PC-9 (cell line): ENCODE measurements around the gene FAF1. TPM values are rescaled to one million over a fixed set of nuclear protein-coding genes. Genes with fewer than 3 reads are reported as not detected.

Source experiments
- BruUV-seq: library from RNA; stranded (reverse); fragments of 400-500 nt; replicated peaks from 2 replicates; lab custom pipeline; 2021; lab: Mats Ljungman, UMichigan
- CTCF ChIA-PET: fragments of 300-600 bp; sonication (Branson Sonifier 250); formaldehyde crosslinking; loops from one replicate; lab custom pipeline; 2022; ENCODE audit warnings: antibody characterized with exemption; lab: Charles Lee
- POLR2A ChIA-PET: fragments of 300-600 bp; sonication (Branson Sonifier 250); formaldehyde crosslinking; loops from one replicate; lab custom pipeline; 2022; ENCODE audit warnings: antibody characterized with exemption; ENCODE audit not compliant: unreplicated experiment; lab: Charles Lee
- DNase-seq, 2 experiments: peaks; one replicate each; pipeline versions ENCODE4 v3.0.0 to v3.0.0-alpha.2; 2015 to 2022; ENCODE audit warnings: mixed read lengths in 1 of 2
- H2AFZ ChIP-seq: fragments of 200-600 bp; sonication (generic); 2 replicates; pipeline ENCODE4 v1.8.1; 2017; ENCODE audit warnings: antibody characterized with exemption
- H3F3A ChIP-seq: fragments of 200-600 bp; sonication (generic); 2 replicates; pipeline ENCODE4 v1.8.1; 2017; ENCODE audit warnings: antibody characterized with exemption, mild to moderate bottlenecking, low read depth; ENCODE audit not compliant: insufficient read depth
- H3K27ac ChIP-seq: fragments of 200-600 bp; sonication (generic); 2 replicates; pipeline ENCODE4 v1.6.1; 2016; ENCODE audit warnings: mixed run types
- H3K27me3 ChIP-seq: fragments of 200-600 bp; sonication (generic); 2 replicates; pipeline ENCODE4 v1.6.1; 2016; ENCODE audit warnings: low read depth, mixed run types; ENCODE audit not compliant: insufficient read depth
- H3K36me3 ChIP-seq: fragments of 200-600 bp; sonication (generic); 2 replicates; pipeline ENCODE4 v1.6.1; 2016; ENCODE audit warnings: low read depth, mixed run types
- H3K4me1 ChIP-seq: fragments of 200-600 bp; sonication (generic); replicated peaks from 2 replicates; pipeline ENCODE4 v1.6.1; 2016; ENCODE audit warnings: mixed run types; ENCODE audit not compliant: insufficient read depth
- H3K4me2 ChIP-seq: fragments of 200-600 bp; sonication (generic); 2 replicates; pipeline ENCODE4 v1.6.1; 2017; ENCODE audit warnings: mixed run types
- H3K4me3 ChIP-seq: fragments of 200-600 bp; sonication (generic); 2 replicates; pipeline ENCODE4 v1.6.1; 2016; ENCODE audit warnings: mixed run types
- H3K79me2 ChIP-seq: fragments of 200-600 bp; sonication (generic); 2 replicates; pipeline ENCODE4 v1.6.1; 2017; ENCODE audit warnings: low read depth, mixed run types
- H3K9me2 ChIP-seq: fragments of 200-600 bp; sonication (generic); 2 replicates; pipeline ENCODE4 v1.8.1; 2017; ENCODE audit warnings: mild to moderate bottlenecking; ENCODE audit not compliant: insufficient read depth
- H3K9me3 ChIP-seq: fragments of 200-600 bp; sonication (generic); 2 replicates; pipeline ENCODE4 v1.8.1; 2016; ENCODE audit warnings: low read depth; ENCODE audit not compliant: insufficient read depth
- H4K20me1 ChIP-seq: fragments of 200-600 bp; sonication (generic); 2 replicates; pipeline ENCODE4 v1.8.1; 2017; ENCODE audit not compliant: insufficient read depth
- EZH2 ChIP-seq: fragments of 200-600 bp; sonication (generic); IDR thresholded peaks from 2 replicates; pipeline ENCODE4 v1.8.0; 2017; ENCODE audit warnings: antibody characterized with exemption, low read depth
- intact Hi-C: fragments of 100-400 bp; cut with micrococcal nuclease; formaldehyde crosslinking; loops from one replicate; pipeline ENCODE4 v1.10.0; 2022; ENCODE audit not compliant: unreplicated experiment
- total RNA-seq: library from RNA; stranded (reverse); gene quantifications from 2 replicates; pipeline ENCODE4 v1.2.3, GENCODE V29; 2021
- TF ChIP-seq, protein P1 (sequence below): fragments of 200-600 bp; sonication (generic); conservative IDR thresholded peaks from 2 replicates; pipeline ENCODE4 v1.6.1; 2017; ENCODE audit warnings: mixed run types, antibody characterized with exemption, mild to moderate bottlenecking, moderate library complexity

Gene FAF1
- total RNA-seq, 1 experiment from 2014 or later = 105 TPM

DNA sequence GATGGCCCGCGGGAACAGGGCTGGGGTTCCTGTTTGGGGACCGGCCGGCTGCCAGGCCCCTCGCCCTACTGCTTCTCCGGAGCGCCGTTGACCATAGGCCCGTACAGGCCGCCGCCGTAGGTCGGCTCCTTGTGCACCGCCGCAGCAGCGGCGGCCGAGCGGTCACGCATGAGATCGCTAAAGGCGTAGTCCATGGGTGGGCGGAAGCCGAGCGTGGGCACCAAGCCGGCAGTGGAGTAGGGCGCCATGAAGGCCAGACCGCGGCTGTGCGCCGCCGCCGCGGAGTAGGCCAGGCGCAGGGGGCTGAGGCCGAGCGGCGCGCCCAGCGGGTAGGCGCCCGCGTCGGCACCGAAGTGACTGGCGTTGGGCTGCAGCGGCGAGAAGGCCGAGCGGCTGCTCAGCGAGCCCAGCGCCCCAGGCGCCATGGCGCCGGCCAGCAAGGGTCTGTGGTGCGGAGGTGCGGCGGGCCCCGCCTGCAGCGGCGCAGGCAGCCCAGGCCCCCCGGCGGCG lies 541.4 kb downstream of the FAF1 start:
- Histone ChIP-seq H3F3A (no peaks in the 10 kb centered on the region; the same call in 1 of the 2 replicates), H3K79me2 (no peaks in the 10 kb centered on the region), H3K36me3 (no peaks in the 10 kb centered on the region), H3K27me3 (peaks cover 31% of the 10 kb centered on the region), H4K20me1 (no peaks in the 10 kb centered on the region), H3K9me3 (no peaks in the 10 kb centered on the region), H3K4me3 (no peak overlapping the region), H3K4me2 (no peak overlapping the region), H3K9me2 (no peaks in the 10 kb centered on the region), H3K27ac (no peak overlapping the region), H2AFZ (no peak overlapping the region), H3K4me1 (no peaks in the 10 kb centered on the region)
- POLR2A ChIA-PET = no interaction called here
- BruUV-seq = no TSS peak
- TF ChIP-seq, protein P1, sequence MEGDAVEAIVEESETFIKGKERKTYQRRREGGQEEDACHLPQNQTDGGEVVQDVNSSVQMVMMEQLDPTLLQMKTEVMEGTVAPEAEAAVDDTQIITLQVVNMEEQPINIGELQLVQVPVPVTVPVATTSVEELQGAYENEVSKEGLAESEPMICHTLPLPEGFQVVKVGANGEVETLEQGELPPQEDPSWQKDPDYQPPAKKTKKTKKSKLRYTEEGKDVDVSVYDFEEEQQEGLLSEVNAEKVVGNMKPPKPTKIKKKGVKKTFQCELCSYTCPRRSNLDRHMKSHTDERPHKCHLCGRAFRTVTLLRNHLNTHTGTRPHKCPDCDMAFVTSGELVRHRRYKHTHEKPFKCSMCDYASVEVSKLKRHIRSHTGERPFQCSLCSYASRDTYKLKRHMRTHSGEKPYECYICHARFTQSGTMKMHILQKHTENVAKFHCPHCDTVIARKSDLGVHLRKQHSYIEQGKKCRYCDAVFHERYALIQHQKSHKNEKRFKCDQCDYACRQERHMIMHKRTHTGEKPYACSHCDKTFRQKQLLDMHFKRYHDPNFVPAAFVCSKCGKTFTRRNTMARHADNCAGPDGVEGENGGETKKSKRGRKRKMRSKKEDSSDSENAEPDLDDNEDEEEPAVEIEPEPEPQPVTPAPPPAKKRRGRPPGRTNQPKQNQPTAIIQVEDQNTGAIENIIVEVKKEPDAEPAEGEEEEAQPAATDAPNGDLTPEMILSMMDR = no peak
- TF ChIP-seq EZH2 = no peak
- intact Hi-C loops = no loop called here
- CTCF ChIA-PET = no interaction called here
- DNase-seq = no peak

DNA sequence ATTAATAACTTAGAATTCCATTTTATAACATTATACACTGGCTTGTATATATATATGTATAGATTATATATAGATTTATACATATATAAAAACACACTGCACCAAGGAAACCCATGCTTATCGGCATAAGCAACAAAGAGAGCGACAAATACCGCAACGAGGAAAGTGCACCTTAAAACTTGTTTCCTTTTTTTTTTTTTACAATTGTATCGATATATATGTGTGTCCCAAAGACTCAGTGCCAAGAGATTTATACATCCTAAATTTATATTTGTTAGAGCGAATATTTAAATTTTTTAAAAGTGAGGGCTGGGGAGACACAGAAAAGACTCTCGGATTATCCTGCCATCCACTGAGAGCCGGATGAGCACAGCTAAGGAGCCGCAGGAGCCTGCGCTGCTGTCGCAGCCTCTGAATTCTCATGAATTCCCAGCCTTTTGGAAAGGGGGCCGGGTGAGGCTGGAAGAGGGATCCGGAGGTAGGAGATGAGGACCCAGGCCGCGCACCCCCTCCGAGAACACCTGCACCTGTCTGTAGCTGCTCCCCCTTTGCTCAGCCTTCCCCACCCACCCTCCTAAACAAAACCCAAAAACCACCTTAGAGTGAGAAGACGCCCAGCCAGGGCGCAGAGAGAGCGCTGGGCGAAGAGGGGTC lies 542.0 kb downstream of the FAF1 start:
- no peak for DNase-seq
- TF ChIP-seq, protein P1 = no peak
- TF ChIP-seq EZH2 = no peak
- no peaks in the 10 kb centered on the region for H3K9me2 ChIP-seq
- ChIA-PET POLR2A (no interaction called here), CTCF (no interaction called here)
- H3K79me2 ChIP-seq = no peaks in the 10 kb centered on the region
- H3K4me2 ChIP-seq = no peak overlapping the region
- no peaks in the 10 kb centered on the region; the same call in 1 of the 2 replicates for H3F3A ChIP-seq
- H3K27me3 ChIP-seq = peaks cover 37% of the 10 kb centered on the region
- H4K20me1 ChIP-seq = no peaks in the 10 kb centered on the region
- H3K36me3 ChIP-seq = no peaks in the 10 kb centered on the region
- BruUV-seq = no TSS peak
- intact Hi-C loops = no loop called here
- H2AFZ ChIP-seq = no peak overlapping the region
- H3K4me1 ChIP-seq = no peaks in the 10 kb centered on the region
- H3K4me3 ChIP-seq = no peak overlapping the region
- H3K27ac ChIP-seq = no peak overlapping the region
- H3K9me3 ChIP-seq = no peaks in the 10 kb centered on the region

DNA sequence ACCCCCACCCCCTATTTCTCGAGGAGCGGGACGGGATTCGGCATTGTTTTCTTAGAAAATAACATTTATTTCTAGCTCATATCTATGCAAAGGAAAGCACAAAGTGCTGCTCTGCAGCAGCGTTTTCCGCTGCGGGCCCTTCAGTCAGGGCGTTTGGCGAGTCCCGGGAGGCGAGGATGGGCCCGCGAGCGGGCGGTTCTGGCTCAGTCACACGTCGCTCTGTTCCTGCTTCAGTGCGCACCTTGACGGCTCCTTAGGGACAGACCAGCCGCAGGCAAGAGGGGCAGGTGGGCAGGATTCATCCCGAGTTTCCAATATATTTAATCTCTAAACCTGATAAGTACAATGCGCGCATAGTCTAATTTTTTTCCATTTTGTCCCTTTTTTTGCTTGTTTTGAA lies 542.6 kb downstream of the FAF1 start:
- no peak overlapping the region for H3K4me3 ChIP-seq
- POLR2A ChIA-PET = no interaction called here
- H3K27ac ChIP-seq = no peak overlapping the region
- no peaks in the 10 kb centered on the region for H3K4me1 ChIP-seq
- no peaks in the 10 kb centered on the region for H3K79me2 ChIP-seq
- no TSS peak for BruUV-seq
- H2AFZ ChIP-seq = no peak overlapping the region
- H3K9me2 ChIP-seq = no peaks in the 10 kb centered on the region
- no peak for TF ChIP-seq EZH2
- TF ChIP-seq, protein P1 = no peak
- DNase-seq = no peak
- no peaks in the 10 kb centered on the region; the same call in 1 of the 2 replicates for H3F3A ChIP-seq
- CTCF ChIA-PET = no interaction called here
- intact Hi-C loops = no loop called here
- no peaks in the 10 kb centered on the region for H3K36me3 ChIP-seq
- no peaks in the 10 kb centered on the region for H3K9me3 ChIP-seq
- H4K20me1 ChIP-seq = no peaks in the 10 kb centered on the region
- H3K27me3 ChIP-seq = peaks cover 42% of the 10 kb centered on the region
- H3K4me2 ChIP-seq = no peak overlapping the region
